NCI-H524 (cell line): ENCODE results near the gene GAA.
"Not testable (repeated sequence)": the region's sequence is repeated elsewhere in the genome, so short reads cannot be mapped to it uniquely, and the experiment has no call there.

Source experiments
- DNase-seq, 2 experiments: peaks; one replicate each; lab custom pipeline; 2025; lab: John Stamatoyannopoulos, UW

GAA gene

DNA sequence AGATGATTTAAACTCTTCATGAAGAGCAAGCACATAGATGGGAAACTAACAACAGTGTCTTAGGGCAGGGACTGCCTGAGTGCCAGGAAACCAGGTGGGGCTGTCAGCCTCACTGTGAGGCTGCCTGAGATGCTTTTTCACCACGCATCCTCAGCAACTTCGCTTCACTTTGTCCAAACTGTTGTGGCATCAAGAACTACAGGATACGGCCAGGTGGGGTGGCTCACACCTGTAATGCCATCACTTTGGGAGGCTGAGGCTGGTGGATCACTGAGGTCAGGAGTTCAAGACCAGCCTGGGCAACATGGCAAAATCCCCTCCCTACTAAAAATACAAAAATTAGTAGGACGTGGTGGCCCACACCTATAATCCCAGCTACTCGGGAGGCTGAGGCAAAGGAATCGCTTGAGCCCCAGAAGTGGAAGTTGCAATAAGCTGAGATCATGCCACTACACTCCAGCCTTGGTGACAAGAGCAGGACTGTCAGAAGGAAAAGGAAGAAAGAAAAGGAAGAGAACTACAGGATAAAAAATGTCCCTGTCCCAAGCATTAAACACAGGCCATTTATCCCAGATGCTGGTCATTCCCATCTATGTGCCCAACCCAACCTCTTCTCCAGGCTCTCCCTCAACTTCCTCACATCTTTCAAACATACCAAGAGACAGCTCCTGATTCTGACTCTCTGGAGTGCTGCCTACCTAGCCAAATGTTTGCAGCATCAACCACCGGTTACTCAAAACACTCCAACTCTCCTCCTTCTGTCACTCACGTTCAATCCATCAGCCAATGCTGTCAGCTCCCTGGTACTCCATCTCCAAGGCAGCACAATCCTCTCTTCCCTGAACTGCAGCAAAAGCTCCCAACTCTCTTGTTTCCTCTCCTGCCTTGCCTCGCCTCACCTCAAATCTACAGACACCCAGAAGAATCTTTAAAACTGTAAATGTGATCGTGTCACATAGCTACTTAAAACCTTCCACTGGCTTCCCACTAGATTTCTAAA lies 44.0 kb downstream of the GAA start:
- DNase-seq = peak in 1 of 2 experiments; percentile 50

DNA sequence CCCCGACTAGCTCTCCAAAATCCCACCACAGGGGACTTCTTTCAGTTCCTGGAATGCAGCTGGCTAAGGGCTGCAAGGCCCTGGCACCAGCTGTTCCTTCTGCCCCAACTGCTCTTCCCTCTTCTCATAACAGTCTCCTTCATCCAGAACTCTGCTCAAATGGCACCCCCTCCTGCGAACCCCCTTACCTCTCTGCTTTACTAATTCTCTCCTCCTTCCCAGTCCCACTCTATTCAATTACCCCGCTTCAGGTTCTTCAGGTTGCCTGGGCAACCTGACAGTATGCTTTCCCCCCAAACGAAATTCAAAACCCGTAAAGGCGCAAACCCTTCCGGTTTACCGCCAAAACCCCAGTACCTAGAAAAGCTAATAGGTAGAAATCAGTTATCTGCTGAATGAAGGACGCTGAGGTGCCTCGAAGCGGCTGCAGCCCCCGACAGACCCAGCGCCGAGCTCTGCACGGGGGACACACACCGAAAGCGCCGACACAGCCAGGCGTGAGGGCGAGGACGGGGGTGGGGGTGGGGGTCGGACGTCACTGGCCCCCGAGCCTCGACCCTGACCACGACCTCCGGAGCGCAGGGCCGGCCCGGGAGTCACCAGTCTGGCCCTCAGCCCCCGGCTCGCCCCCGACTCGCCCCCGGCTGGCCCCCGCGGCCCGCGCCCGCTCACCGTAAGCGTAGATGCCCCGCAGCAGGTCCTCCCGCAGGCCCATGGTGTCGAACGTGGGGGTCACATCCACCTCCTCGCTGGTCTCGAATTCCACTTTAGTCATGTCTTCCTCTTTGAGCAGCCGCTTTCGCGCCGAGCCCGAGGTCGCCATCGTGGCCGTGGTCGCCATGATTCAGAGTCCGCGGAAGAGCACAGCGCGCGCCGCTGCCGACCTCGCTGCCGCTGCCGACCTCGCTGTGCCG lies 45.0 kb downstream of the GAA start:
- peak; percentile 54 to 78 for DNase-seq

DNA sequence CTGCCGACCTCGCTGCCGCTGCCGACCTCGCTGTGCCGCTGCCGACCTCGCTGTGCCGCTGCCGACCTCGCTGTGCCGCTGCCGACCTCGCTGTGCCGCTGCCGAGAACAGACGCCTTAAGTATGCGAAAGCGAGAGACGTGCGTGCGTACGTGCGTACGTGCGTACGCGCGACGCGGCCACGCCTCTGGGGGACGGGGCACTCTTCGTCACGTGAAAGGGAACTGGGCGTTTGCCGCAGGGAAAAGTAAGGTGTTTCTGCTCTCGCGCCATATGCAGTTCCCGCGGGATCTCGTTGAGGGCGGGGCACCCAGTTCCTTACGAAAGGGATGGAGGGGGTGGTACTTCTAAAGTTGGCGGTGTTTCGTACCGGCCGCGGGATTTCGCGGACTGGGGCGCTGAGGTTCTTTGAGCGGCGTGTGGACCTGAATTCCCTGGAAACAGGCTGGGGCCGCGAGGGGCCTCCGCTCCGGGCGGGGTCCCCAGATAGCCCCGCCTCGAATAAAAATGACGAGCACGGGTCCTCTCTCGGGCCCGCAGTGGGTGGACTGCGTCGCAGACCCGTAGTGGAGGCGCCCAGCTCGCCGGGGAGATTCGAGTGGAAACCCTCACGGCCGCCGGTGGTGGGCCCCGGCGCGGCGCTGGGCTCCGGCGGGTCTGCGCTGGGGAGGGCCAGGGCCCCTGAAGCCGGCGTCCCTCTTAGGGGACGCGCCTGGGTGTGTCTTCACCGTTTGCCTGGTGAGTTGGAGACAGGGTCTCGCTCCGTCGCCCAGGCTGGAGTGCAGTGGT lies 45.8 kb downstream of the GAA start, which contains the start of gene EIF4A3:
TSS of gene EIF4A3 (minus strand) at position 94 of the 788 bp plus-strand sequence. CDS start 167 bp downstream, outside the sequence.
- peak; percentile 100 for DNase-seq

DNA sequence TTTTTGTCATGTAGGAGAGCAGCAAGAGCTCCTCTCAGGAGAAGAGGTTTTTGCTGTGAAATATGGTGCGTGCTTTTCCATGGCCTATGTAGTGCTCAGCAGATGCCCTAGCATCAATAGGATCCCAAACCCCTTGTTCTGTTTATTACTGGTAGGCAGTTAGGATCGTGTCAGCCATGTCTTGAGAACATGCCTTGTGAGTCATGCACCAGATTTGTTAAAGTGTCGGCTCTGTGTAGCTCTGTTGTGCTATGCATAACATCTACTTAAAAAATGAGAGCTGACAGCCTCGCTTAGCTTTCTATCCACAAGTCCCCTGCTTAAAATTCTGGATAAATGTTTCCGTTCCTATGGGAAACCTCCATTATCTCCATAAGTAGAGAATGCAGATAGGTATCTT lies 50.0 kb downstream of the GAA start:
- no peak for DNase-seq

DNA sequence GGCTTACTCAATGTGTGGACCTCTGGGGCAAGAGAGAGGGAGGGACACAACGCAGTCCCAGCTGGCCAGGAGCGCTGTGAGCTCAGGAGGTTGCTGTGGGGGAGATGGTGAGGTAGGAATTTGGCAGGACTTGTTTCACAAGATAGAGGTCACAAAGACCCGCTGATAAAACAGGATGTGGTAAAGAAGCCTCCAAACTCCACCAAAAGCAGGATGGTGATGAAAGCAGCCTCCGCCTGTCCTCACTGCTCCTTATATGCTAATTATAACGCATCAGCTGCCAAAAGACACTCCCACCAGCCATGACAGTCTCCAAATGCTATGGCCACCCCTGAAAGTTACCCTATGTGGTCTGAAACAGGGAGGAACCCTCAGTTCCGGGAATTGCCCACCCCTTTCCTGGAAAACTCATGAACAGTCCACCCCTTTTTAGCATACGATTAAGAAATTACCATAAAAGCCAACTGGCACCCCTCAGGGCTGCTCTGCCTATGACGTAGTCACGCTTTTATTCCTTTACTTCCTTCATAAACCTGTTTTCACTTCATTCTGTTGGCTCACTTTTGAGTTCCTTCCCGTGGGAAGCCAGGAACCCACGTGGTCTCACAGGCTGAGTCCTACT lies 50.8 kb downstream of the GAA start:
- no peak for DNase-seq

DNA sequence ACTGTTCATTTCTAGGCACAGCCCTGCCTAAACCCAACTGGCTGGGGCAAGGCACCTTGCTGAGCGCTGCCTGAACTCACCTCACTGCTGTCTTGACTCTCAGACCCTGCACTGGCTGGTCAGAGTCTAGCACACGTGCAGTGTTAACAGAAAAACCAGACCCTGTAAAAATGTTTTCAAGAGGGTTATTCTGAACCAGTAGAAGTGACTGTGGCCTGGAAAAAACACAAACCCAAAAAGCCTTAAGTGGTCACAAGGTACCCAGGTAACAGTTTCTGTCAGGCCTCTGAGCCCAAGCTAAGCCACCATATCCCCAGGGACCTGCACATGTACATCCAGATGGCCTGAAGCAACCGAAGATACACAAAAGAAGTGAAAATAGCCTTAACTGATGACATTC lies 51.6 kb downstream of the GAA start:
- DNase-seq = peak in 1 of 2 experiments; percentile 62

DNA sequence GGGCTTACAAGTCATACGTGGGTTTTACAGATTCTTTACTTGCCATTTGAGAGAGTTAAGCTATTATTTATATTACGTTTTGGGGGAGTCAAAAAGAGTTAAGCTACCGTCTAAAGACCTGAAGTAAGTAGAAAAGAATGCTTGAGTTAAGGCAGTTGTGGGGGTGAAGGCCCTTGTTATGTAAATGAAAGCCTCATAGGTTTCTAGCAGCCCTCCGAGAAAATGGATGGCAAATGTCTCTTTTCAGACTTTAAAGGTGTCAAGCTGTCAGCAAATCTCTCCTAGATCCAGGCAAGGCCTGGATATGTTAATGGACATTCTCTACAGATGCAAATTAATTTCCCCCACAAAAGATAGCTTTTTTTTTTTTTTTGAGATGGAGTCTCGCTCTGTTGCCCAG lies 52.8 kb downstream of the GAA start:
- no peak for DNase-seq

DNA sequence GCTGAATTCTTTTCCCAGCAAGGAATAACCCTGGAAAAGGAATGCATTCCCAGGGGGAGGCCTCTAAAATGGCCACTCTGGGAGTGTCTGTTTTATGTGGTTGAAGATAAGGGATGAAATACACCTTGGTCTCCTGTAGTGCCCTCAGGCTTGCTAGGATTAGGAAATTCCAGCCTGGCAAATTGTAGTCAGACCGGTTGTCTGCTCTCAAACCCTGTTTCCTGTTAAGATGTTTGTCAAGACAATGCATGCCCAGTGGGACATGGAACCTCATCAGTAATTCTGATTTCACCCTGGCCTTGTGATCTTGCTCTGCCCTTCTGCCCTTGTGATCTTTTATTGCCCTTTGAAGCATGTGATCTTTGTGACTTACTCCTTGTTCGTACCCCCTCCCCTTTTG lies 54.2 kb downstream of the GAA start:
- not testable (repeated sequence) for DNase-seq

DNA sequence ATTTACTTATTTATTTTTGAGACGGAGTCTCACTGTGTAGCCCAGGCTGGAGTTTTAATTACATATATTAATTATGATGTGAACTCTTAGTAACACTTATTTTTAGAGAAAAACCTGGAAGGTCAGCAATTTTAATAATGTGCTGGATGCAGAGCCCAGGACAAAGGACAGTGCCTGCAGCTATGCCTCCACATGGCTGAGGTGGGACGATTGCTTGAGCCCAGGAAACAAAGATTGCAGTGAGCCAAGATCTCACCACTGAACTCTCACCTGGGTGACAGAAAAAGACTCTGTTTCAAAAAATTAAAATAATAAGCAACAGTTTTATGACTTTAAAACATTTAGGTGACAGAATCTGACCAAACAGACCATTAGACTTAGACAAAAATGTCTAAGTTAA lies 57.5 kb downstream of the GAA start:
- DNase-seq = no peak

DNA sequence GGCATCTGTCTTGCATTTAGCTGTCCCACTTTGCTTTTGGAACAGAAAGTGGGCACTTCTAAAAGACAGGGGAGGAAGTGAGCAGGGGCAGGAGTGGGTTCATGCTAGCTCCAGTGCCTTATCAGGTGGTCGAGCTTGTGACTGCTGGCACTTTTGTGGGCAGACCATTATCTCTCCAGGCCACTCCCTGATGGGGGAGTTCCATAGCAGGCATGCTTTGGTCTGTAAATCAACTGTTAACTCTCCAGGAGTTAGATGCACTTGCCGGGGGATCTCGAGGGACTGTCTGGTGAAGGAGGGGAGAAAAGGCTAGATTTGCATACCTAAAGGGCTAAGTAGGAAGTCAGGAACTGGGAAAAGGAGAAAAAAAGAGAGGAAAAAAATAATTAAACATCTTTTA lies 59.2 kb downstream of the GAA start:
- DNase-seq = no peak

DNA sequence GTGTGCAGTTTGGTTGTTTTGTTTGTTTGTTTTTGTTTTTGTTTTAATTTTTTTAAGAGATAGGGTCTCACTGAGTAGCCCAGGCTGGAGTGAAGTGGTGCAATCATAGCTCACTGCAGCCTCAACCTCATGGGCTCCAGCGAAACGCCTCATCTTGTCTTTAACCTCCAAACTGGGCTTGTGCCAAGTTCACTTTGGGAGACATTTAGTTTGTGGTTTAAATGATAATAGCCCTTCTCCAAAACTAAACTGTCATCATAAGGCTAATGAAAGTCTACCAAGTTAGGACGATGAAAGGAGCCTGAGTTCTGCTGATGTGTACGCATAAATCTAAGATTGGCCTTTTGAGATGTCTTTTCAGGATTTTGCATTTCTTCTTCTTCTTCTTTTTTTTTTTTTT lies 62.0 kb downstream of the GAA start:
- DNase-seq = no peak

DNA sequence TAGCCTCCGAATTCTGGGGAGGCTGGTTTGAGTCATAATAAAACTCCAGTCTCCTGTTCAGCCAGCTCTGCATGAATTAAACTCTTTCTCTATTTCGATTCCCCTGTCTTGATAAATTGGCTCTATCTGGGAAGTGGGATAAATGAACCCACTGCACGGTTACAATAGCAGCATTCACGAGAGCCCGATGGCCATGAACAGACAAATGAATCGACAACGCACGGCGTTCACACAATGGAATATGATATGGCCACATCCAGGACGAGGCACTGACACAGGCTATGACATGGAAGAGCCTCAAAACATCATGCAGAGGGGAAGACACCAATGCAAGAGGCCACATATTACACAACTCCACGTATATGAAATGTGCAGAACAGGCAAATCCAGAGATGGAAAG lies 62.8 kb downstream of the GAA start:
- no peak for DNase-seq

DNA sequence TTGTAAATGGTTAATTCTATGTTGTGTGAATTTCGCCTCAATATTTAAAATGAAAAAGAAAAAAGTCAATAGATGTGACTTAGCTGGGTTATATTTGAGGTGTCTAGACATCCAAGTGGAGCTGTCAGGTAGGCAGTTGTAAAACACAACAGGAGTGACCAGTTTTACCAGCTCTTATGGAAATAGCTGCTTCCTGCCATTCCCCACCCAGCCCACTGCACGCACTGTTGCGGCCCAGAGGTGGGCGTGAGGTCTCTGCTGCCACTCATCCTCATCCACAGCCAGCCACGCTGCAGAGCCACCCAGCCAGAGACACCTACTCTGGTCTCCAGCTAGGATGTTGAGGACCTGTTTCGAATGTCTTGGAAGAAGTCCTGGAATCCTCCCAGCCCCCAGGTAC lies 65.1 kb downstream of the GAA start:
- DNase-seq = no peak

DNA sequence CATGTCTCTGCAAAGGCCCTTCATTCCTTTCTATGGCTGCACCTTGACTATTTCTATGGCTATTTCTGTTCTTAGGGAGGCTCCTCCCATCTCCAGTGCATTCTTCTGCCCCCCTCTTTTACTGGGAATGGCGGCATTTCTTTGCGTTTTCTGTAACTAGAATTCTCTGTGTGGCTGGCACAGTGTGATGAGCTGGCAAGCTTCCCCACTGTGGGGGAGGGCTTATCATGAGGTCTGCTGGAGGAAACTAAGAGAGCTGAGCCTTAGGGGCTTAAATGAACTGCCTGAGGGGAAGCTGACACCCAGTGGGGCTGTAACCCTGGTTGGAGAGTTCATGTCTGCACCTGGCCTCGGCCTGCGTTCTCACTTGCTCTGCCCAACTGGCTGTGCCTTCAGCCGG lies 67.0 kb downstream of the GAA start:
- no peak for DNase-seq

DNA sequence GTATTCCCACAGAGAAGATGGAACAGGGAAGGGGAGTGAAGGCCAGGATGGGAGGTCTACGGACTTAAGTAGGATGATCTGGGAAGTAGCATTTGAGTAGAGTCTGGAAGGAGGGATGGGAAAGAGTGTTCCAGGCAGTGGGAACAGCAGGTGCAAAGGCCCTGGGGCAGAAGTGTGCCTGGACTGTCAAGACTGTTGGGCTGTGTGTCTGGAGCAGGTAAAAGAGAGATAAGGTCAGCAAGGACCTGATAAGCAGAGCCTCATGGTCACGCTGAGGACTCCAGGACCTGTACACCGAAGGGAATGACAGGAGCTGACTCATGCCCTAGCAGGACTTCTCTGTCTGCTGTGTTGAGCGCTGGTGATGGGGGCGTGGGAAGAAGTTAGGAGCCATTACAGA lies 67.7 kb downstream of the GAA start:
- no peak for DNase-seq
